Head of caudate nucleus (tissue), 42 donors: ENCODE results near the gene AMER1.

Experiments
- DNase-seq, 42 donors: peaks; one replicate each; pipeline versions ENCODE4 v3.0.0 to v3.0.0-alpha.2; 2020 to 2021; ENCODE audit warnings: mixed read lengths in 7 of 42
- intact Hi-C: fragments of 100-400 bp; cut with DNase I; formaldehyde crosslinking; loops from one replicate; pipeline ENCODE4 v1.15.0; 2022

AMER1 gene

GRCh38 chrX:64187762-64188150 lies 17.8 kb downstream of the AMER1 start:
- intact Hi-C loops = no loop called here
- no peak for DNase-seq

GRCh38 chrX:64186974-64187761 lies 18.3 kb downstream of the AMER1 start:
- no peak for DNase-seq
- intact Hi-C loops = no loop called here

- DNase-seq = no peak
- intact Hi-C loops = no loop called here
Observed at GRCh38 chrX:64184396-64184795, 21.1 kb downstream of the AMER1 start.

GRCh38 chrX:64182208-64182607 lies 23.3 kb downstream of the AMER1 start:
- no peak for DNase-seq
- intact Hi-C loops = no loop called here

- intact Hi-C loops = no loop called here
- no peak for DNase-seq
Observed at GRCh38 chrX:64176876-64177275, 28.6 kb downstream of the AMER1 start.

- intact Hi-C loops = no loop called here
- DNase-seq = no peak
Observed at GRCh38 chrX:64169988-64170387, 35.5 kb downstream of the AMER1 start.

GRCh38 chrX:64152857-64153256 lies 52.7 kb downstream of the AMER1 start:
- intact Hi-C loops = no loop called here
- no peak for DNase-seq

GRCh38 chrX:64151911-64152310 lies 53.6 kb downstream of the AMER1 start:
- intact Hi-C loops = no loop called here
- no peak for DNase-seq

- intact Hi-C loops = no loop called here
- no peak for DNase-seq
Observed at GRCh38 chrX:64150775-64151174, 54.7 kb downstream of the AMER1 start.
